ENCODE measurements around the gene GGT6. TPM values are rescaled to one million over a fixed set of nuclear protein-coding genes. Genes with fewer than 3 reads are reported as not detected.

The GGT6 gene
- total and polyA plus RNA-seq, 2 of the 13 experiments (the other 11 are each of a cell fraction or from before 2014, with no cell fraction given), result 0.16 to 0.80 TPM

GRCh38 chr17:4551141-4551540 is 9.2 kb downstream of the GGT6 start:
- FAIRE-seq, result no peak

More at GRCh38 chr17:4551141-4551540, 9.2 kb downstream of the GGT6 start:
- in situ Hi-C loops (cut with HindIII; ENCODE audit: extremely low pct_ligation_motif_present, low pct_unique_long_range_greater_than_20kb) (loop anchor here (10.0 kb wide), 1 partner anchor 344 kb away; the partner anchor contains the start of gene C17orf107), intact Hi-C loops (cut with micrococcal nuclease; ENCODE audit: unreplicated experiment) (no loop called here)
- 90% methylated on average over 6 of the region's 8 CpGs for WGBS (ENCODE audit: low lambda C conversion rate)
- Histone ChIP-seq H3K4me3 (replicated peaks in 1 of 3; ENCODE audit: insufficient read depth in 1 of 3, low read depth in 2 of 3, low read length in 3 of 3) (no peak overlapping the region), H3K9me3 (ENCODE audit: low read length) (no peaks in the 10 kb centered on the region), H3K27me3 (ENCODE audit: control insufficient read depth in 1 of 2, insufficient read depth in 2 of 2, low read length in 2 of 2) (no peaks in the 10 kb centered on the region), H3K79me2 (ENCODE audit: insufficient read depth, low read length) (peaks cover 16% of the 10 kb centered on the region), H3K4me2 (ENCODE audit: low read depth, low read length) (no peak overlapping the region), H3K27ac (ENCODE audit: extremely low read length, insufficient read depth, low read length) (no peak overlapping the region), H3K9ac (ENCODE audit: insufficient read depth, low read depth, low read length) (no peak overlapping the region), H3K4me1 (ENCODE audit: insufficient read depth, low read length) (peaks cover 20% of the 10 kb centered on the region), H4K20me1 (ENCODE audit: insufficient read depth, low read length) (no peaks in the 10 kb centered on the region), H3K36me3 (replicated peaks in 1 of 2; ENCODE audit: control insufficient read depth in 1 of 2, insufficient read depth in 2 of 2, low read length in 2 of 2) (peaks cover 38 to 71% of the 10 kb centered on the region in 2 experiments), H2AFZ (ENCODE audit: low read length) (no peak overlapping the region)
- no TSS peak for BruUV-seq (replicated peaks)
- CTCF ChIA-PET (ENCODE audit: low intra/inter-chr PET ratio, low total read pairs), result no interaction called here
- DNase-seq (ENCODE audit: low spot score) (peak; percentile 41), ATAC-seq (0 out of 3 replicates have a peak, but pooled peaks have one; percentile 11)
- POLR2A ChIA-PET, result interaction anchor here (0.9 to 1.1 kb wide), 2 partner anchors 12 to 13 kb away, joined by 3 read pairs; no protein-coding TSS in a partner anchor
- TF ChIP-seq ZBTB38 (CRISPR knock-in tag; IDR thresholded peaks at IDR 0.05) (0 out of 2 replicates have a peak, but pooled peaks have one; percentile 17), ZSCAN22 (CRISPR knock-in tag; IDR thresholded peaks at IDR 0.05) (no peak), ZNF549 (CRISPR knock-in tag; IDR thresholded peaks at IDR 0.05) (no peak), NAIF1 (CRISPR knock-in tag; IDR thresholded peaks at IDR 0.05; ENCODE audit: borderline replicate concordance) (no peak), CTCF (CRISPR knock-in tag; IDR thresholded peaks at IDR 0.05) (0 out of 2 replicates have a peak, but pooled peaks have one; percentile 6), SRF (IDR thresholded peaks at IDR 0.05; ENCODE audit: low read depth, low read length) (peak; percentile 83), ZBTB33 (CRISPR knock-in tag; IDR thresholded peaks at IDR 0.05) (peak; percentile 98), GPBP1L1 (CRISPR knock-in tag; IDR thresholded peaks at IDR 0.05) (no peak), ZNF276 (CRISPR knock-in tag; IDR thresholded peaks at IDR 0.05; ENCODE audit: low read depth) (no peak)
